KOPT-K1 (cell line): Measurements from ENCODE around the gene PTGES.

Experiments
- H3K27ac ChIP-seq: fragments of 200-600 bp; sonication (generic); 2 replicates; pipeline ENCODE4 v1.5.1; 2016; ENCODE audit warnings: antibody characterized with exemption, mild to moderate bottlenecking, low read depth, low read length; ENCODE audit not compliant: poor library complexity, severe bottlenecking
- H3K36me3 ChIP-seq: fragments of 200-600 bp; sonication (generic); 2 replicates; pipeline ENCODE4 v1.5.1; 2017; ENCODE audit warnings: antibody characterized with exemption, mild to moderate bottlenecking, low read length, moderate library complexity; ENCODE audit not compliant: insufficient read depth
- H3K9me3 ChIP-seq: fragments of 200-600 bp; sonication (generic); 2 replicates; pipeline ENCODE4 v1.5.1; 2017; ENCODE audit warnings: antibody characterized with exemption, low read length, mild to moderate bottlenecking; ENCODE audit not compliant: insufficient read depth, poor library complexity, severe bottlenecking

PTGES gene

DNA sequence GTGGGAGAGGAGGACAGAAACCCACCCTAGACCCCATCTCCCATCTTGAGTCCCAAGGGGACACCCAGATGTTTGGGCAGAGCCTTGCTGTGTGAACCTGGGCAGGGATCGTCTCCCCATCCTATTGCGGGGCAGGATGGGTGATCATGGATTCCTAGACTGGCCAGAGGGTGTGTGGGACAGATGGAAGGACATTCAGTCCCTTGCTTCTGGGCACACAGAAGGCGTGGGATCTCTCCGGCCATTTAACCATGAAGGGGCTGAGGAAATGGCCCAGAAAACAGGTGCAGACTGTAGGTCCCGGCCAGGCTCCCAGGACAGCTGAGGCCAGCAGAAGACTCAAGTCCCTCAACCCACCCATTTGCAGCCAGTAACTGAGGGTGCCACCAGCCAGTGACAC is 29.9 kb downstream of the PTGES start:
- Histone ChIP-seq H3K36me3 (no peaks in the 10 kb centered on the region), H3K27ac (no peak overlapping the region), H3K9me3 (no peaks in the 10 kb centered on the region)

DNA sequence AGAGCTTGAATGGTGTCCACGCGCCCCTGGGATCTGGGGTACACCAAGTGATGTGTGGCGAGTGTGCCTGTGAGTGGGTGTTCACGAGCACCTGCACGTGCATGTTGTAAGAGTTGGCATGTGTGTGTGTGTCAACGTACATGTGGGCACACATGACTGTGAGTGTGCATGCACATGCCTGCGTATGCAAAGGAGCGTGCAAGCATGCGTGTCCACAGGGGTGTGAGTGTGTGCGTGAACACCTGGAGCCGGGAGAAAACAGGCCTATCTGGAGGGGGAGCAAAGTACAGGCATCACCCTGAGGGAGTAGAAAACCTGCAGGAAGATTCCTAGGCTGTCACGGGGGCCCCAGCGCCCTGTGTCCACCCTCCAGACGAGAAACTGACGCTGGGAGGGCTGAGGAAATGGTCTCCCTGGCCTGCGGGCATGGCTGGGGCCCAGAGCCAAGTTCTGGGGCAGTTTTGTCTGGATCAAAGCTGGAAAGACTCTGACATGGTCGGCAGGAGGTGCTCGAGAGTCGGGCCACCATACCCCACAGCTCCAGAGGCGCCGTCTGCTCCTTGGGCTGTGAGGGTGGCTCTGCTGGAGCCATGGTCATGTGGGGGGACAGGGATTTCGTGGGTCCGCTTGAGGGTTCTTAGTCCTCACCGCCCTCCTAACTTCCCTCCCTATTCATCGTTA is 31.8 kb downstream of the PTGES start:
- Histone ChIP-seq H3K36me3 (no peaks in the 10 kb centered on the region), H3K9me3 (no peaks in the 10 kb centered on the region)

DNA sequence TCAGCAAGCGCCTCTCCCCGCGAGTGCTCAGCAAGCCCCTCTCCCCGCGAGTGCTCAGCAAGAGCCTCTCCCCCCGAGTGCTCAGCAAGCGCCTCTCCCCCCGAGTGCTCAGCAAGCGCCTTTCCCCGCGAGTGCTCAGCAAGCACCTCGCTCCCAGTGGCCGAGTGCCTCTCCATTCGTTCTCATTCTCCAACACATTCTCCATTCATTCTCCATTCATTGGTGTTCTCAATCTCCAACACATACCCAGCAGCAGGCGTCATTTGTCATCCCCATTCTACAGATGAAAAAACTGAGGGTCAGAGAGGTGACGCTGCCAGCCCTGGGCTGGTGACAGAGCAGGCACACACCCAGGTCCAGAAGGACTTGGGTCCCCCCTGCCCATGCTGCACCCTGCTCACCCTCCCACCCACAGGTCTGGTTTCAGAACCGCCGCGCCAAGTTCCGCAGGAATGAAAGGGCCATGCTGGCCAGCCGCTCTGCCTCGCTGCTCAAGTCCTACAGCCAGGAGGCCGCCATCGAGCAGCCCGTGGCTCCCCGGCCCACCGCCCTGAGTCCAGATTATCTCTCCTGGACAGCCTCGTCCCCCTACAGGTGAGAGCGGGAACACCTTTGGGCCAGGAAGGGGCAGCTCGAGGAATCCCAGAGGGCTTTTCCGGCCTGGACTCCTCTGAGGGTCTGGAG is 32.5 kb downstream of the PTGES start:
- Histone ChIP-seq H3K9me3 (no peaks in the 10 kb centered on the region), H3K27ac (no peak overlapping the region), H3K36me3 (no peaks in the 10 kb centered on the region)

More for the DNA sequence above, 31.8 kb downstream of the PTGES start:
- H3K27ac ChIP-seq = no peak overlapping the region

GRCh38 chr9:129719135-129719534 is 33.7 kb downstream of the PTGES start:
- no peaks in the 10 kb centered on the region for H3K36me3 ChIP-seq
- no peaks in the 10 kb centered on the region for H3K9me3 ChIP-seq

DNA sequence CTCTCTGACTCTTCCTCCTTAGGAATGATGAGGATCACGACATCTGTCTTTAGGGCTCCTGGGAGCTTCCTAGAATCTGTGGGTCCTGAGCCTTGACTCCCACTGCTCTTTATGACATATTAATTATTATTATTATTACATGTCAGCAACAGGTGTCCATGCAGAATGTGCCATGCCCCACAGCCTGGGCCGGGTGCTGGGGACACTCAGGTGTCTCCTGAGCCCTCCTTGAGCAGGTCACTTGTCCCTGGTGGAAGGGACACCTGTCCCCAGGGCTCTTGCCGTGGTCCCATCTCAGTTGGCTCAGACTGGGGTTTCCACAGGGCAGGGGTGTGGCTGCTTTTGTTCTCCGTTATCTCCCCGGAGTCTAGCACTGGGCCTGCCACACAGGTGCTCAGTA is 34.2 kb downstream of the PTGES start:
- H3K36me3 ChIP-seq = no peaks in the 10 kb centered on the region
- no peaks in the 10 kb centered on the region for H3K9me3 ChIP-seq
- no peak overlapping the region for H3K27ac ChIP-seq

More at GRCh38 chr9:129719135-129719534, 33.7 kb downstream of the PTGES start:
- no peak overlapping the region for H3K27ac ChIP-seq

DNA sequence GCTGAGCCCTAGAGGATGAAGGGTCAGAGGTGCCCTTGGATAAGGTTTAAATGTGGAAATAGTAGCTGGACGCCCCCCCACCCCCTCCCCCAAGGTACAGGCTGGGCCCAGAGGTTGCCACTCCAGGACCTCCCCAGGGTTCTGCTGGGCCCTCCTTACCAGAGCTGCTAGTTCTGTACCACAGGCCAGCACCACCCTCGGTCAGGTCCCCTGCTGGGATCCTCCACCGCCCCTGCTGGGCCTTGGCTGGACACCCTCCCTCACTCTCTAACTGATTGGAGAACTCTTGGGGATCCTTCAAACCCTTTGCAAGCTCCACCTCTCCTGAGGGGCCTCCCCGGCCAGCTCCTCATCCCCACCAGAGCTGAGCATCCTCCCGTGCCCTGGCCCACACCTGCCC is 34.9 kb downstream of the PTGES start:
- no peaks in the 10 kb centered on the region for H3K9me3 ChIP-seq
- H3K36me3 ChIP-seq = no peaks in the 10 kb centered on the region
- H3K27ac ChIP-seq = no peak overlapping the region

GRCh38 chr9:129716091-129716490 is 36.8 kb downstream of the PTGES start:
- H3K27ac ChIP-seq = no peak overlapping the region
- H3K9me3 ChIP-seq = no peaks in the 10 kb centered on the region

DNA sequence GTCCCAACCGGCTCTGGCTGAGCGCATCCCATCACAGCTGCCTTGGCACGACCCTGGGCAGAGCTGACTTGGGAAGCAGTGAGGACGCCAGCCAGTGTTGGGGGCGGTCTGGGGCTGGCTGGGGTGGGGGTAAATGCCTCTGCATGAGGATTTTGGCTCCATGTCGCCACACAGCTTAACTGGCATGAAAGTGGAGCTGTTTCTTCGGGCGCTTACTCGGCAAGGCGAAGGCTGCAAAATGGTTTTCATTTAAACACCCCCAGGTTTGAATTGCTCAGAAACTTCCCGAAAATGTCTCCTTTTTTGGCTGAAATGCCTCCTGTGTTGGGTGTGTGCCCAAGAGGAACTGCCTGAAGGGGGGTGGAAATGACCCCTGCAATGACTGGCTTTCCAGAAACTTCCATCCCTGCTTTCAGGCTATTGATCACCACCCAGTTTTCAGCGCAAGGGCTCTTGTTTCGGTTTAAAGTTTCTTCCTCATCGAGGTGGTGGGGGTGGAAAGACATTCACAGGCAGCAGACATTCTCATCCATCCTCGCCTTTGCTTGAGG is 38.3 kb downstream of the PTGES start:
- H3K36me3 ChIP-seq = no peaks in the 10 kb centered on the region
- no peak overlapping the region for H3K27ac ChIP-seq
- H3K9me3 ChIP-seq = no peaks in the 10 kb centered on the region

More at GRCh38 chr9:129716091-129716490, 36.8 kb downstream of the PTGES start:
- H3K36me3 ChIP-seq = no peaks in the 10 kb centered on the region

- Histone ChIP-seq H3K27ac (no peak overlapping the region), H3K36me3 (no peaks in the 10 kb centered on the region), H3K9me3 (no peaks in the 10 kb centered on the region)
These were observed 39.5 kb downstream of the PTGES start for GRCh38 chr9:129713402-129713679.

DNA sequence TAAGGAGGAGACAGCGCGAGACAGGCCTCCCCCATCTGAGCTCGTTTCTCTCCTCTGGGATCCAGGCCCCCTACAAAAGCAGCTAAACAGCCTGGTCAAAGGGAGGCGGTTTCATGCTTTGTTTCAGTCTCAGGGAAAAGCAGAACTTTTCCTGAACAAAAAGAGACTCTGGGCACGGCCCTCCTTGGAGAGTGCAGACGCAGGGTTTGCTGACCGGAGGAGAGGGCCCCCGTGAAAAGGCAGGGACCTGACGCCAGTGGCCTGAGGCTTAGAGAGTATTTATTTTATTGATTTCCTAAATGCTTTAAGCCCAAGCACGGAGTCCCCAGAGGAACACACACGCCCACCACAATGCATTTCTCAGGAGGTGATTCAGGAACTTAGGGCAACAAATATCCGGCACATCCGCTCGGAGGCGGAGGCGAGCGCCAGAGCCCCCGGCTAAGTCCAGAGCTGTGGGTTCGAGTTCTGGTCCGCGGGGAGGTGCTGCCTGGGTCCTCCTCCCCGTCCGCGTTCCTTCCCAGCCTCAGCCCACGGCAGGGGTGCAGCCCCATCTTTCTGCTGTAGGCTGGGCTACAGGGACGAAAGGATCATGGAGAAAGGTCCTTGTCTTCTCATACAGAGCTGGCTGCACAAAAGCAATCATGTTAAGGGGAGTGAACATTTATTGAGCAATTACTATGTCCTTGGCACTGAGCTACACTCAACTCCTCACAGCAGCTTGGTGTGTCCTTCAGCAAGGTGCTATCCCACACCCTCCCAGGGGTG is 40.0 kb downstream of the PTGES start:
- H3K27ac ChIP-seq = no peak overlapping the region
- no peaks in the 10 kb centered on the region for H3K36me3 ChIP-seq

DNA sequence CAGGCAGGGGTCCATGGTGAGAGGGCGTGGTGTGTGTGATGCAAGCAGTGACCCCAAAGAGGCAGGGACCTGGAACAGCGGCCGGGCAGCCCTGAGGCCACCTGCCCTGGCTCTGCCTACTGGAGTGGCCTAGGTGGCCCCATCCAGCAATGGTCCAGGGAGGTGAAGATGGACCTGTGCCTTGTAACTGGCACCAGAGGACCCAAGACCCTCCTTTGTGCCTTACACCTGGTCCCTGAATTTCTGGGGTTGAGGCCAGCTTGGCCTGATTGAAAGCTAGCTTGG is 42.7 kb downstream of the PTGES start:
- Histone ChIP-seq H3K36me3 (no peaks in the 10 kb centered on the region), H3K9me3 (no peaks in the 10 kb centered on the region), H3K27ac (no peak overlapping the region)

More for the DNA sequence above, 40.0 kb downstream of the PTGES start:
- no peaks in the 10 kb centered on the region for H3K9me3 ChIP-seq

- no peak overlapping the region for H3K27ac ChIP-seq
- no peaks in the 10 kb centered on the region for H3K36me3 ChIP-seq
- no peaks in the 10 kb centered on the region for H3K9me3 ChIP-seq
These were observed 43.2 kb downstream of the PTGES start for GRCh38 chr9:129709438-129710168.

- H3K36me3 ChIP-seq = no peaks in the 10 kb centered on the region
- no peaks in the 10 kb centered on the region for H3K9me3 ChIP-seq
- H3K27ac ChIP-seq = no peak overlapping the region
These were observed 44.0 kb downstream of the PTGES start for GRCh38 chr9:129708793-129709192.

- no peaks in the 10 kb centered on the region for H3K36me3 ChIP-seq
- H3K27ac ChIP-seq = no peak overlapping the region
These were observed 48.0 kb downstream of the PTGES start for GRCh38 chr9:129704807-129705206.

More at GRCh38 chr9:129704807-129705206, 48.0 kb downstream of the PTGES start:
- H3K9me3 ChIP-seq = no peaks in the 10 kb centered on the region
